Endodermal cell (in vitro differentiated cells): ENCODE measurements around the gene C1QTNF8. TPM values are rescaled to one million over a fixed set of nuclear protein-coding genes. Genes with fewer than 3 reads are reported as not detected.

Experiments used
- DNase-seq: peaks from one replicate; pipeline ENCODE4 v3.0.0-alpha.2; 2017
- H3K27ac ChIP-seq: 2 replicates; pipeline ENCODE4 v1.5.1; 2013; ENCODE audit warnings: mild to moderate bottlenecking, low read depth, low read length, moderate library complexity
- H3K27me3 ChIP-seq: 2 replicates; pipeline ENCODE4 v1.6.1; 2013; ENCODE audit warnings: mild to moderate bottlenecking, low read length, moderate library complexity; ENCODE audit not compliant: insufficient read depth, control insufficient read depth, poor library complexity, severe bottlenecking
- H3K36me3 ChIP-seq: 2 replicates; pipeline ENCODE4 v1.7.0; 2013; ENCODE audit warnings: mild to moderate bottlenecking, low read length, moderate library complexity; ENCODE audit not compliant: control insufficient read depth, insufficient read depth
- H3K4me1 ChIP-seq: one replicate; pipeline ENCODE4 v1.7.0; 2013; ENCODE audit warnings: low read length; ENCODE audit not compliant: control insufficient read depth, insufficient read depth
- H3K4me3 ChIP-seq: 2 replicates; pipeline ENCODE4 v1.5.1; 2013; ENCODE audit warnings: mild to moderate bottlenecking, low read length, moderate library complexity
- H3K9ac ChIP-seq: 2 replicates; pipeline ENCODE4 v1.6.1; 2013; ENCODE audit warnings: mild to moderate bottlenecking, low read length, moderate library complexity; ENCODE audit not compliant: poor library complexity, severe bottlenecking; ENCODE audit errors: extremely low read depth
- H3K9me3 ChIP-seq: 2 replicates; pipeline ENCODE4 v1.6.1; 2013; ENCODE audit warnings: mild to moderate bottlenecking, low read length, moderate library complexity; ENCODE audit not compliant: control insufficient read depth
- H3K27ac Mint-ChIP-seq: 2 replicates; pipeline ENCODE4 v1.8.0; 2020; ENCODE audit warnings: mixed read lengths
- H3K27me3 Mint-ChIP-seq: 2 replicates; pipeline ENCODE4 v1.8.0; 2021; ENCODE audit warnings: mild to moderate bottlenecking, mixed read lengths; ENCODE audit not compliant: insufficient read depth
- H3K36me3 Mint-ChIP-seq: 2 replicates; pipeline ENCODE4 v1.8.0; 2020; ENCODE audit warnings: low read depth, mixed read lengths
- H3K4me1 Mint-ChIP-seq: 2 replicates; pipeline ENCODE4 v1.8.0; 2020; ENCODE audit warnings: mixed read lengths
- H3K4me3 Mint-ChIP-seq: 2 replicates; pipeline ENCODE4 v1.8.0; 2020; ENCODE audit warnings: mild to moderate bottlenecking, moderate library complexity, mixed read lengths
- H3K9me3 Mint-ChIP-seq: 2 replicates; pipeline ENCODE4 v1.8.0; 2020; ENCODE audit warnings: mild to moderate bottlenecking, mixed read lengths
- CTCF ChIP-seq: fragments of 200-600 bp; sonication (generic); conservative IDR thresholded peaks from 2 replicates; pipeline ENCODE4 v1.5.0; 2021; ENCODE audit warnings: antibody characterized with exemption, mild to moderate bottlenecking
- WGBS, 2 experiments: methylation state at CpG; one replicate each; pipeline versions ENCODE4 v1.1.5 to v1.1.7; 2013; ENCODE audit warnings: missing lambda C conversion rate in 2 of 2, mixed read lengths in 1 of 2; ENCODE audit not compliant: insufficient coverage in 1 of 2, insufficient read length in 1 of 2; 5-methylcytosine and 5-hydroxymethylcytosine counted together
- total RNA-seq, 2 donors: library from RNA; stranded (reverse); fragmentation: NEBNext Ultra II Directional in 1 of 2; extraction: Animal tissue kit (Norgen Biotek cat#: 25700) in 1 of 2; gene quantifications; 2 replicates in 1 of 2; 3 replicates in 1 of 2; pipeline ENCODE4 v1.2.1, GENCODE V29; 2021

The C1QTNF8 gene
- total RNA-seq, 2 donors from 2014 or later, result 0.15 to 0.20 TPM

- H3K27me3 Mint-ChIP-seq, result peaks cover 2% of the 10 kb centered on the region
- H3K9ac ChIP-seq, result no peak overlapping the region
- DNase-seq, result no peak
Measured at GRCh38 chr16:1097800-1098199, 1.8 kb upstream of the C1QTNF8 start.

GRCh38 chr16:1097156-1097555 lies 1.1 kb upstream of the C1QTNF8 start:
- Histone ChIP-seq H3K27ac (no peak overlapping the region), H3K9ac (no peak overlapping the region), H3K4me3 (no peak overlapping the region), H3K9me3 (no peaks in the 10 kb centered on the region), H3K36me3 (no peaks in the 10 kb centered on the region), H3K27me3 (no peaks in the 10 kb centered on the region), H3K4me1 (no peaks in the 10 kb centered on the region)
- Mint-ChIP-seq H3K27me3 (peaks cover 2% of the 10 kb centered on the region), H3K4me3 (no peak overlapping the region), H3K4me1 (no peaks in the 10 kb centered on the region), H3K9me3 (peaks cover 3% of the 10 kb centered on the region), H3K27ac (no peak overlapping the region), H3K36me3 (no peaks in the 10 kb centered on the region)
- 90 to 94% methylated on average over 8 to 18 of the region's 18 CpGs for WGBS, 2 experiments
- DNase-seq, result no peak
- no peak for TF ChIP-seq CTCF

More at GRCh38 chr16:1097800-1098199, 1.8 kb upstream of the C1QTNF8 start:
- Mint-ChIP-seq H3K9me3 (peaks cover 2% of the 10 kb centered on the region), H3K4me1 (no peaks in the 10 kb centered on the region), H3K27ac (no peak overlapping the region), H3K4me3 (no peak overlapping the region), H3K36me3 (no peaks in the 10 kb centered on the region)
- Histone ChIP-seq H3K27ac (no peak overlapping the region), H3K9me3 (no peaks in the 10 kb centered on the region), H3K4me1 (no peaks in the 10 kb centered on the region), H3K36me3 (no peaks in the 10 kb centered on the region), H3K4me3 (no peak overlapping the region), H3K27me3 (no peaks in the 10 kb centered on the region)
- TF ChIP-seq CTCF, result no peak
- 90 to 94% methylated on average over 10 to 23 of the region's 23 CpGs for WGBS, 2 experiments

GRCh38 chr16:1095450-1096168 lies 435 bp downstream of the C1QTNF8 start:
- H3K9ac ChIP-seq, result no peak overlapping the region
- H3K4me3 ChIP-seq, result no peak overlapping the region
- no peak for TF ChIP-seq CTCF
- no peaks in the 10 kb centered on the region for H3K36me3 ChIP-seq
- no peaks in the 10 kb centered on the region for H3K27me3 ChIP-seq
- no peak overlapping the region for H3K27ac ChIP-seq
- 87 to 88% methylated on average over 6 to 16 of the region's 16 CpGs for WGBS, 2 experiments
- Mint-ChIP-seq H3K4me3 (no peak overlapping the region), H3K27ac (no peak overlapping the region), H3K9me3 (peaks cover 5% of the 10 kb centered on the region), H3K27me3 (peaks cover 2% of the 10 kb centered on the region), H3K36me3 (no peaks in the 10 kb centered on the region), H3K4me1 (peaks cover 1% of the 10 kb centered on the region)
- no peaks in the 10 kb centered on the region for H3K9me3 ChIP-seq
- DNase-seq, result no peak
- peaks cover 6% of the 10 kb centered on the region for H3K4me1 ChIP-seq
